Activated naive CD8-positive, alpha-beta T cell treated with anti-CD3 and anti-CD28 coated beads for 36 hours (primary cell): ENCODE measurements around the gene BCOR. TPM values are rescaled to one million over a fixed set of nuclear protein-coding genes. Genes with fewer than 3 reads are reported as not detected.

Experiments
- DNase-seq: peaks from one replicate; pipeline ENCODE4 v3.0.0; 2021
- H3K27ac Mint-ChIP-seq: one replicate; pipeline ENCODE4 v1.8.0; 2022; ENCODE audit warnings: mild to moderate bottlenecking, moderate library complexity, mixed read lengths
- H3K27me3 Mint-ChIP-seq: one replicate; pipeline ENCODE4 v1.8.0; 2022; ENCODE audit warnings: mild to moderate bottlenecking, mixed read lengths
- H3K36me3 Mint-ChIP-seq: one replicate; pipeline ENCODE4 v1.8.0; 2021; ENCODE audit warnings: mild to moderate bottlenecking, mixed read lengths
- H3K4me1 Mint-ChIP-seq: one replicate; pipeline ENCODE4 v1.8.0; 2021; ENCODE audit warnings: mixed read lengths
- H3K4me3 Mint-ChIP-seq: one replicate; pipeline ENCODE4 v1.8.0; 2022; ENCODE audit warnings: mild to moderate bottlenecking, moderate library complexity, mixed read lengths
- H3K9me3 Mint-ChIP-seq: one replicate; pipeline ENCODE4 v1.8.0; 2022; ENCODE audit warnings: mixed read lengths
- total RNA-seq, 2 experiments: library from RNA; stranded (reverse); gene quantifications; one replicate each; pipeline ENCODE4 v1.2.3, GENCODE V29; 2021

The BCOR gene
- total RNA-seq, 2 experiments from 2014 or later = 32.3 to 36.0 TPM

- DNase-seq = peak; percentile 66
- Mint-ChIP-seq H3K27ac (peak overlapping the region; percentile 87), H3K9me3 (no peaks in the 10 kb centered on the region), H3K27me3 (no peaks in the 10 kb centered on the region), H3K4me1 (peaks cover 17% of the 10 kb centered on the region), H3K36me3 (peaks cover 6% of the 10 kb centered on the region), H3K4me3 (peak overlapping the region; percentile 87)
Observed at GRCh38 chrX:40096395-40097091, 1.2 kb downstream of the BCOR start.

- peaks cover 6% of the 10 kb centered on the region for H3K36me3 Mint-ChIP-seq
- peaks cover 23% of the 10 kb centered on the region for H3K4me1 Mint-ChIP-seq
- peak overlapping the region; percentile 87 for H3K4me3 Mint-ChIP-seq
- H3K9me3 Mint-ChIP-seq = no peaks in the 10 kb centered on the region
- no peak for DNase-seq
- H3K27ac Mint-ChIP-seq = peak overlapping the region; percentile 87
- H3K27me3 Mint-ChIP-seq = no peaks in the 10 kb centered on the region
Observed at GRCh38 chrX:40095583-40096394, 2.0 kb downstream of the BCOR start.

GRCh38 chrX:40094900-40095582 lies 2.7 kb downstream of the BCOR start:
- peak overlapping the region; percentile 87 for H3K4me3 Mint-ChIP-seq
- no peaks in the 10 kb centered on the region for H3K9me3 Mint-ChIP-seq
- DNase-seq = no peak
- peaks cover 24% of the 10 kb centered on the region for H3K4me1 Mint-ChIP-seq
- H3K36me3 Mint-ChIP-seq = peaks cover 6% of the 10 kb centered on the region
- peak overlapping the region; percentile 75 for H3K27ac Mint-ChIP-seq
- no peaks in the 10 kb centered on the region for H3K27me3 Mint-ChIP-seq

- no peaks in the 10 kb centered on the region for H3K27me3 Mint-ChIP-seq
- H3K36me3 Mint-ChIP-seq = peaks cover 6% of the 10 kb centered on the region
- no peak for DNase-seq
- peaks cover 28% of the 10 kb centered on the region for H3K4me1 Mint-ChIP-seq
- H3K4me3 Mint-ChIP-seq = peak overlapping the region; percentile 87
- H3K9me3 Mint-ChIP-seq = no peaks in the 10 kb centered on the region
- H3K27ac Mint-ChIP-seq = peak overlapping the region; percentile 38
Observed at GRCh38 chrX:40094041-40094899, 3.5 kb downstream of the BCOR start.

- DNase-seq = no peak
- Mint-ChIP-seq H3K27me3 (no peaks in the 10 kb centered on the region), H3K36me3 (peaks cover 6% of the 10 kb centered on the region), H3K9me3 (no peaks in the 10 kb centered on the region), H3K4me3 (peak overlapping the region; percentile 87), H3K4me1 (peaks cover 35% of the 10 kb centered on the region), H3K27ac (peak overlapping the region; percentile 38)
Observed at GRCh38 chrX:40093586-40093985, 4.2 kb downstream of the BCOR start.

GRCh38 chrX:40092808-40093435 lies 4.8 kb downstream of the BCOR start:
- Mint-ChIP-seq H3K36me3 (peaks cover 6% of the 10 kb centered on the region), H3K4me1 (peaks cover 36% of the 10 kb centered on the region), H3K27ac (no peak overlapping the region), H3K27me3 (no peaks in the 10 kb centered on the region), H3K4me3 (no peak overlapping the region), H3K9me3 (no peaks in the 10 kb centered on the region)
- no peak for DNase-seq

GRCh38 chrX:40091691-40092421 lies 5.9 kb downstream of the BCOR start:
- peaks cover 38% of the 10 kb centered on the region for H3K4me1 Mint-ChIP-seq
- H3K27ac Mint-ChIP-seq = no peak overlapping the region

GRCh38 chrX:40090961-40091360 lies 6.8 kb downstream of the BCOR start:
- H3K27me3 Mint-ChIP-seq = no peaks in the 10 kb centered on the region
- H3K4me3 Mint-ChIP-seq = peak overlapping the region; percentile 47
- H3K27ac Mint-ChIP-seq = no peak overlapping the region
- DNase-seq = no peak
- H3K36me3 Mint-ChIP-seq = peaks cover 11% of the 10 kb centered on the region
- H3K9me3 Mint-ChIP-seq = no peaks in the 10 kb centered on the region
- H3K4me1 Mint-ChIP-seq = peaks cover 45% of the 10 kb centered on the region

More at GRCh38 chrX:40091691-40092421, 5.9 kb downstream of the BCOR start:
- Mint-ChIP-seq H3K27me3 (no peaks in the 10 kb centered on the region), H3K4me3 (no peak overlapping the region), H3K9me3 (no peaks in the 10 kb centered on the region), H3K36me3 (peaks cover 6% of the 10 kb centered on the region)
- no peak for DNase-seq

GRCh38 chrX:40090050-40090804 lies 7.5 kb downstream of the BCOR start:
- Mint-ChIP-seq H3K27ac (no peak overlapping the region), H3K4me3 (peak overlapping the region; percentile 47), H3K27me3 (no peaks in the 10 kb centered on the region), H3K4me1 (peaks cover 46% of the 10 kb centered on the region), H3K9me3 (no peaks in the 10 kb centered on the region), H3K36me3 (peaks cover 9% of the 10 kb centered on the region)
- DNase-seq = no peak

- Mint-ChIP-seq H3K36me3 (peaks cover 6% of the 10 kb centered on the region), H3K27ac (no peak overlapping the region), H3K4me3 (peak overlapping the region; percentile 55), H3K9me3 (no peaks in the 10 kb centered on the region), H3K4me1 (peaks cover 53% of the 10 kb centered on the region), H3K27me3 (no peaks in the 10 kb centered on the region)
- DNase-seq = no peak
Observed at GRCh38 chrX:40088803-40089540, 8.8 kb downstream of the BCOR start.

GRCh38 chrX:40088299-40088625 lies 9.5 kb downstream of the BCOR start:
- Mint-ChIP-seq H3K27ac (no peak overlapping the region), H3K4me1 (peaks cover 48% of the 10 kb centered on the region), H3K9me3 (no peaks in the 10 kb centered on the region), H3K27me3 (no peaks in the 10 kb centered on the region), H3K36me3 (peaks cover 4% of the 10 kb centered on the region), H3K4me3 (no peak overlapping the region)
- DNase-seq = no peak

- Mint-ChIP-seq H3K36me3 (peaks cover 5% of the 10 kb centered on the region), H3K27ac (no peak overlapping the region), H3K4me1 (peaks cover 45% of the 10 kb centered on the region), H3K27me3 (no peaks in the 10 kb centered on the region), H3K4me3 (no peak overlapping the region), H3K9me3 (no peaks in the 10 kb centered on the region)
- no peak for DNase-seq
Observed at GRCh38 chrX:40087425-40088298, 10.1 kb downstream of the BCOR start.
